Measurements from ENCODE around the gene PLA2R1. TPM values are rescaled to one million over a fixed set of nuclear protein-coding genes. Genes with fewer than 3 reads are reported as not detected.

PLA2R1 gene
- total and polyA plus RNA-seq, 2 of the 4 experiments (the other 2 are of a cell fraction): 0.43 to 0.54 TPM

DNA sequence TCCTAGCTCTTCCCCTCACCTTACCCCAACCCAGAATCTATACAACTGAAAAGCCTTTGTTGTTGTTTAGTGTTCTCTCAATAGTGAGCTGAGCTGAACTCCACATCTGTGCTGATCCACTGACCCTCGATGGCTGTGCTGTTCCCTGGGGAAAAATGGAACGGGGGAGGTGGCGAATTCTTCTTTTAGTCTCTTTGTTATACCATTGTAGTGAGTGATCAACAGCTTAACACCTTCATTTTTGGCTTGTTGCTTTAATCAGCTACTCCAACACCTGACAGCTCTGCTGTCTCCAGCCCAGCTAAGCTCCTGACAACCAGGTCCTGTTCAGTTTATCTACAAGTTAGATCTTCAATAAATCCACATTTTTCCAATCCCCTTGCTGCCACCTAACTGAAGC lies 25.7 kb downstream of the PLA2R1 start:
- peaks cover 2% of the 10 kb centered on the region; the same call in 1 of the 2 replicates for H3K4me1 ChIP-seq (ENCODE audit: control insufficient read depth, insufficient read depth, low read length)
- H3K79me1 ChIP-seq (ENCODE audit: low read depth in 1 of 2, low read length in 2 of 2): no peaks in the 10 kb centered on the region
- peaks cover 11% of the 10 kb centered on the region for H3K27me3 ChIP-seq (ENCODE audit: control insufficient read depth, insufficient read depth, low read length)
- WGBS, 2 experiments (ENCODE audit: extremely low coverage in 2 of 2, insufficient read length in 1 of 2): no CpG with 5 or more reads among the region's 3 CpGs
- ATAC-seq (ENCODE audit: low read depth) (no peak), DNase-seq (no peak)
- intact Hi-C loops (cut with micrococcal nuclease) (no loop called here), dilution Hi-C loops (cut with HindIII; ENCODE audit: low sequenced_read_pairs, unreplicated experiment) (no loop called here), in situ Hi-C loops (cut with MboI; ENCODE audit: low sequenced_read_pairs) (no loop called here)
- no peak overlapping the region for H3K27ac ChIP-seq (ENCODE audit: insufficient read depth, low read length)
- POLR2A ChIA-PET (ENCODE audit: unreplicated experiment): no interaction called here
- no peaks in the 10 kb centered on the region for H4K20me1 ChIP-seq (ENCODE audit: insufficient read depth, low read length)
- no peaks in the 10 kb centered on the region; the same call in 1 of the 2 replicates for H3K9me1 ChIP-seq (ENCODE audit: insufficient read depth, low read length)
- no peaks in the 10 kb centered on the region for H3K9me3 ChIP-seq (ENCODE audit: control insufficient read depth, insufficient read depth, low read length)
- TF ChIP-seq MAFK (IDR thresholded peaks at IDR 0.05; ENCODE audit: low read depth, low read length): no peak
- TF ChIP-seq POLR2A (IDR thresholded peaks at IDR 0.05; ENCODE audit: low read depth, low read length): no peak
- no peak for TF ChIP-seq SMC3 (IDR thresholded peaks at IDR 0.05; ENCODE audit: low read depth, low read length)
- TF ChIP-seq NFE2L2 (IDR thresholded peaks at IDR 0.05; ENCODE audit: low read depth, low read length): no peak
- no peak for TF ChIP-seq BHLHE40 (IDR thresholded peaks at IDR 0.05; ENCODE audit: low read depth, low read length)
- H3K23ac ChIP-seq (ENCODE audit: low read depth, low read length): no peak overlapping the region
- H2AK9ac ChIP-seq (replicated peaks; ENCODE audit: low read depth, low read length, poor library complexity): no peak overlapping the region
- H4K8ac ChIP-seq (ENCODE audit: low read depth in 2 of 2, low read length in 2 of 2): no peak overlapping the region
- no peak overlapping the region for H4K5ac ChIP-seq (ENCODE audit: low read depth, low read length)
- H3K14ac ChIP-seq (replicated peaks; ENCODE audit: low read depth, low read length): no peak overlapping the region
- H2BK5ac ChIP-seq (ENCODE audit: low read depth, low read length, poor library complexity, severe bottlenecking): no peak overlapping the region
- H2BK20ac ChIP-seq (ENCODE audit: low read depth, low read length): no peak overlapping the region
- H3K36me3 ChIP-seq (ENCODE audit: control insufficient read depth, insufficient read depth, low read length): no peaks in the 10 kb centered on the region
- no peak overlapping the region for H3K4ac ChIP-seq (ENCODE audit: low read depth, low read length)
- H4K91ac ChIP-seq (ENCODE audit: insufficient read depth, low read depth, low read length): no peak overlapping the region
- H3K18ac ChIP-seq (ENCODE audit: low read depth, low read length): no peak overlapping the region
- H2AK5ac ChIP-seq (ENCODE audit: low read depth, low read length): no peak overlapping the region
- H3K9ac ChIP-seq (ENCODE audit: low read depth, low read length): no peak overlapping the region
- H2BK15ac ChIP-seq (ENCODE audit: low read depth, low read length): no peak overlapping the region
- H3K4me2 ChIP-seq (ENCODE audit: low read depth, low read length): no peak overlapping the region
- no peak overlapping the region for H2BK120ac ChIP-seq (ENCODE audit: low read depth, low read length)
- no peak overlapping the region for H3K56ac ChIP-seq (ENCODE audit: extremely low read depth, insufficient read depth, low read length)
- H3K4me3 ChIP-seq (ENCODE audit: insufficient read depth, low read depth, low read length): no peak overlapping the region
- CTCF ChIA-PET: no interaction called here
- H2AFZ ChIP-seq (replicated peaks; ENCODE audit: low read length, poor library complexity): no peak overlapping the region
- no TSS peak for BruUV-seq (replicated peaks)
